Uterus (tissue), 4 donors: ENCODE data around the gene COQ7. TPM values are rescaled to one million over a fixed set of nuclear protein-coding genes. Genes with fewer than 3 reads are reported as not detected.

Experiments
- DNase-seq, 2 donors: peaks; one replicate each; pipeline ENCODE4 v3.0.0-alpha.2; 2019 to 2020
- H3K27ac ChIP-seq, 2 donors: fragments of 200-600 bp; sonication (generic); 1 replicate in 1 of 2; 2 replicates in 1 of 2; pipeline ENCODE4 v1.5.1; 2016 to 2018
- H3K27me3 ChIP-seq, 2 donors: fragments of 200-600 bp; sonication (generic); one replicate each; pipeline ENCODE4 v1.5.1; 2018 to 2019; ENCODE audit warnings: control low read depth in 1 of 2
- H3K36me3 ChIP-seq, 2 donors: fragments of 200-600 bp; sonication (generic); one replicate each; pipeline ENCODE4 v1.5.1; 2019; ENCODE audit warnings: control low read depth in 1 of 2
- H3K4me1 ChIP-seq, 2 donors: fragments of 200-600 bp; sonication (generic); one replicate each; pipeline ENCODE4 v1.5.1; 2018 to 2019; ENCODE audit warnings: control low read depth in 1 of 2
- H3K4me3 ChIP-seq, 2 donors: fragments of 200-600 bp; sonication (generic); 1 replicate in 1 of 2; 2 replicates in 1 of 2; pipeline ENCODE4 v1.5.1; 2018 to 2019; ENCODE audit warnings: mild to moderate bottlenecking in 1 of 2
- H3K9me3 ChIP-seq, 2 donors: fragments of 200-600 bp; sonication (generic); one replicate each; pipeline ENCODE4 v1.5.1; 2019; ENCODE audit warnings: control low read depth in 1 of 2
- POLR2A ChIP-seq, 2 donors: fragments of 450-650 bp; IDR thresholded peaks; one replicate each; pipeline ENCODE4 v1.6.1; 2016; ENCODE audit warnings: antibody characterized with exemption in 2 of 2, mild to moderate bottlenecking in 1 of 2, moderate library complexity in 1 of 2
- intact Hi-C: fragments of 100-400 bp; cut with DNase I; formaldehyde crosslinking; loops from one replicate; pipeline ENCODE4 v1.15.1; 2023; ENCODE audit warnings: low total_unique reads
- total RNA-seq, 4 donors: library from RNA; depleted of rRNA in 3 of 4; stranded (reverse); fragments of >200 nt in 3 of 4; gene quantifications; one replicate each; pipeline versions ENCODE4 v1.1.0 to v1.2.4, GENCODE V29; 2014 to 2023
- TF ChIP-seq, protein P1 (sequence below), 4 experiments: fragments of 200-600 bp in 2 of 4; fragments of 450-650 bp in 2 of 4; sonication (generic) in 2 of 4; IDR thresholded peaks; one replicate each; pipeline ENCODE4 v1.5.1; 2016 to 2019; ENCODE audit warnings: antibody characterized with exemption in 4 of 4, mild to moderate bottlenecking in 2 of 4, moderate library complexity in 1 of 4
- donor health status: DM: yes; HTN: yes; CAD: no.

The COQ7 gene
- total RNA-seq, 4 donors from 2014 or later = 9.7 to 40.2 (median 27.3) TPM

GRCh38 chr16:19105891-19106624 is 38.6 kb downstream of the COQ7 start:
- no peaks in the 10 kb centered on the region for H3K9me3 ChIP-seq
- H3K4me1 ChIP-seq = no peaks in the 10 kb centered on the region
- DNase-seq = no peak
- intact Hi-C loops = no loop called here
- TF ChIP-seq, protein P1, sequence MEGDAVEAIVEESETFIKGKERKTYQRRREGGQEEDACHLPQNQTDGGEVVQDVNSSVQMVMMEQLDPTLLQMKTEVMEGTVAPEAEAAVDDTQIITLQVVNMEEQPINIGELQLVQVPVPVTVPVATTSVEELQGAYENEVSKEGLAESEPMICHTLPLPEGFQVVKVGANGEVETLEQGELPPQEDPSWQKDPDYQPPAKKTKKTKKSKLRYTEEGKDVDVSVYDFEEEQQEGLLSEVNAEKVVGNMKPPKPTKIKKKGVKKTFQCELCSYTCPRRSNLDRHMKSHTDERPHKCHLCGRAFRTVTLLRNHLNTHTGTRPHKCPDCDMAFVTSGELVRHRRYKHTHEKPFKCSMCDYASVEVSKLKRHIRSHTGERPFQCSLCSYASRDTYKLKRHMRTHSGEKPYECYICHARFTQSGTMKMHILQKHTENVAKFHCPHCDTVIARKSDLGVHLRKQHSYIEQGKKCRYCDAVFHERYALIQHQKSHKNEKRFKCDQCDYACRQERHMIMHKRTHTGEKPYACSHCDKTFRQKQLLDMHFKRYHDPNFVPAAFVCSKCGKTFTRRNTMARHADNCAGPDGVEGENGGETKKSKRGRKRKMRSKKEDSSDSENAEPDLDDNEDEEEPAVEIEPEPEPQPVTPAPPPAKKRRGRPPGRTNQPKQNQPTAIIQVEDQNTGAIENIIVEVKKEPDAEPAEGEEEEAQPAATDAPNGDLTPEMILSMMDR (IDR thresholded peaks at IDR 0.05) = no peak
- TF ChIP-seq POLR2A (IDR thresholded peaks at IDR 0.05) = no peak
- H3K4me3 ChIP-seq = no peak overlapping the region
- H3K27ac ChIP-seq = no peak overlapping the region
- H3K27me3 ChIP-seq = no peaks in the 10 kb centered on the region
- H3K36me3 ChIP-seq = no peaks in the 10 kb centered on the region

- Histone ChIP-seq H3K4me3 (no peak overlapping the region), H3K36me3 (no peaks in the 10 kb centered on the region), H3K27me3 (no peaks in the 10 kb centered on the region), H3K4me1 (no peaks in the 10 kb centered on the region), H3K27ac (no peak overlapping the region), H3K9me3 (no peaks in the 10 kb centered on the region)
- DNase-seq = no peak
- TF ChIP-seq POLR2A (IDR thresholded peaks at IDR 0.05) = no peak
- TF ChIP-seq, protein P1 (IDR thresholded peaks at IDR 0.05) = no peak
- intact Hi-C loops = no loop called here
Observed at GRCh38 chr16:19106625-19107020, 39.2 kb downstream of the COQ7 start.

DNA sequence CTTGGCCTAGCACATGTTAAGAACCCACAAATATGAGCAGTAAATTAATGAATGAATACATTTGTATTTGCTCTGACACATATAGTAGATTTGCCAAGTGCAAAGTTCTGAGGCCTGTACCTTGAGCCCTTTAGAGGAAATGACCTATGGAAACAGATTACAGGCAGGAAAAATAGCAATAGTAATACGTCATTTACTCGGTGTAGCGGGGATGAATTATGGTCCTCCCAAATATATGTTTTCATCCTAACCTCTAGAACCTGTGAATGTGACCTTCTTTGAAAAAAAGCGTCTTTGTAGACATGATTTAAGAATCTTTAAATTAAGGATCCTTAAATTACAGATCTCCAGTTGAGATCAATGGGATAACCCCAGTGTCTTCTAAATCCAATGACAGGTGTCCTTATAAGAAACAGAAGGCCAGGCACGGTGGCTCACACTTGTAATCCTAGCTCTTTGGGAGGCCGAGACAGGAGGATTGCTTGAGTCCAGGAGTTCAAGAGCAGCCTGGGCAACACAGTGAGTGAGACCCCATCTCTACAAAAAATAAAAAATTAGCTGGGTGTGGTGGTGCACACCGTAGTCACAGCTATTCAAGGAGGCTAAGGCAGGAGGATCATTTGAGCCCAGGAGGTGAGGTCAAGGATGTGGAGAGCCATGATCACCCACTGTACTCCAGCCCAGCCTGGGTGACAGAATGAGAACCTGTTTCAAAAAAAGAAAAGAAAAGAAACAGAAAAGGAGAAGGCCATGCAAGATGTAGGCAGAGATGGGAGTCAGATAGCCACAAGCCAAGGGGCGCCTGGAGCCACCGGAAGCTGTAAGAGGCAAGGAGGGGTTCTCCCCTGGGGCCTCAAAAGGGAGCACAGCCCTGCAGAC is 41.2 kb downstream of the COQ7 start:
- H3K9me3 ChIP-seq = no peaks in the 10 kb centered on the region
- no peak for DNase-seq
- H3K4me3 ChIP-seq = no peak overlapping the region
- H3K4me1 ChIP-seq = peaks cover 0 to 4% of the 10 kb centered on the region in 2 donors
- no peaks in the 10 kb centered on the region for H3K27me3 ChIP-seq
- no peak for TF ChIP-seq POLR2A (IDR thresholded peaks at IDR 0.05)
- TF ChIP-seq, protein P1 (IDR thresholded peaks at IDR 0.05) = no peak
- no peak overlapping the region for H3K27ac ChIP-seq
- no peaks in the 10 kb centered on the region for H3K36me3 ChIP-seq
- intact Hi-C loops = no loop called here

GRCh38 chr16:19109288-19109664 is 41.9 kb downstream of the COQ7 start:
- H3K4me1 ChIP-seq = peaks cover 0 to 4% of the 10 kb centered on the region in 2 donors
- no peak overlapping the region for H3K4me3 ChIP-seq
- intact Hi-C loops = no loop called here
- TF ChIP-seq, protein P1 (IDR thresholded peaks at IDR 0.05) = no peak
- no peak for TF ChIP-seq POLR2A (IDR thresholded peaks at IDR 0.05)
- H3K27me3 ChIP-seq = no peaks in the 10 kb centered on the region
- DNase-seq = no peak
- H3K36me3 ChIP-seq = no peaks in the 10 kb centered on the region
- no peaks in the 10 kb centered on the region for H3K9me3 ChIP-seq
- no peak overlapping the region for H3K27ac ChIP-seq
